ENCODE data around the gene KCNK4. TPM values are rescaled to one million over a fixed set of nuclear protein-coding genes. Genes with fewer than 3 reads are reported as not detected.
A peak's percentile ranks its signal among the peaks of the same experiment; 100 is the strongest.

The KCNK4 gene
- polyA plus RNA-seq, 1 donor (not counting 4 experiments of a cell fraction or from before 2014, with no cell fraction given) = not detected

GRCh38 chr11:64324692-64325469, 33.8 kb downstream of the KCNK4 start:
- dilution Hi-C loops (cut with MboI; ENCODE audit: extremely low pct_ligation_motif_present, low sequenced_read_pairs) = no loop called here
- Histone ChIP-seq H4K20me1 (ENCODE audit: control insufficient read depth, extremely low read depth, insufficient read depth, low read length) (no peaks in the 10 kb centered on the region), H3K9ac (ENCODE audit: control insufficient read depth, extremely low read depth, insufficient read depth, low read length) (peak overlapping the region; percentile 72), H3K79me2 (ENCODE audit: control insufficient read depth, insufficient read depth, low read length) (peaks cover 10% of the 10 kb centered on the region), H2AFZ (ENCODE audit: control insufficient read depth, low read length) (peak overlapping the region; percentile 30), H3K4me3 (ENCODE audit: control insufficient read depth in 2 of 3, extremely low read depth in 1 of 3, insufficient read depth in 2 of 3, low read depth in 1 of 3, low read length in 3 of 3) (peak overlapping the region in 1 of 3 experiments; percentile 11), H3K27ac (ENCODE audit: control insufficient read depth, insufficient read depth, low read length) (peak overlapping the region; percentile 95), H3K4me2 (ENCODE audit: control insufficient read depth, extremely low read depth, insufficient read depth, low read depth, low read length) (peak overlapping the region; percentile 69), H3K36me3 (ENCODE audit: control insufficient read depth in 2 of 2, extremely low read depth in 1 of 2, insufficient read depth in 2 of 2, low read length in 2 of 2) (peaks cover 16 to 21% of the 10 kb centered on the region in 2 experiments), H3K4me1 (ENCODE audit: control insufficient read depth, extremely low read depth, insufficient read depth, low read length) (peaks cover 52% of the 10 kb centered on the region), H3K9me1 (ENCODE audit: control insufficient read depth, extremely low read depth, insufficient read depth, low read length) (peaks cover 2% of the 10 kb centered on the region), H3K9me3 (ENCODE audit: control insufficient read depth, low read depth, low read length) (no peaks in the 10 kb centered on the region), H3K27me3 (ENCODE audit: control insufficient read depth, extremely low read depth, insufficient read depth, low read length) (no peaks in the 10 kb centered on the region)
- TF ChIP-seq CTCF (optimal IDR thresholded peaks at IDR 0.05 in 1 of 3, IDR thresholded peaks at IDR 0.05 in 1 of 3, conservative IDR thresholded peaks at IDR 0.05 in 1 of 3; ENCODE audit: extremely low read depth in 1 of 3, insufficient read depth in 2 of 3, low read length in 3 of 3) (no peak), EZH2 (IDR thresholded peaks at IDR 0.05; ENCODE audit: low read length) (no peak)
- DNase-seq (ENCODE audit: low read depth, low spot score) (peak; percentile 89), FAIRE-seq (peak; percentile 98)

- Histone ChIP-seq H3K4me2 (ENCODE audit: control insufficient read depth, extremely low read depth, insufficient read depth, low read depth, low read length) (no peak overlapping the region), H3K9me3 (ENCODE audit: control insufficient read depth, low read depth, low read length) (no peaks in the 10 kb centered on the region), H3K9ac (ENCODE audit: control insufficient read depth, extremely low read depth, insufficient read depth, low read length) (no peak overlapping the region), H3K27ac (ENCODE audit: control insufficient read depth, insufficient read depth, low read length) (no peak overlapping the region), H4K20me1 (ENCODE audit: control insufficient read depth, extremely low read depth, insufficient read depth, low read length) (no peaks in the 10 kb centered on the region), H3K79me2 (ENCODE audit: control insufficient read depth, insufficient read depth, low read length) (peaks cover 4% of the 10 kb centered on the region), H3K9me1 (ENCODE audit: control insufficient read depth, extremely low read depth, insufficient read depth, low read length) (no peaks in the 10 kb centered on the region), H2AFZ (ENCODE audit: control insufficient read depth, low read length) (no peak overlapping the region), H3K4me3 (ENCODE audit: control insufficient read depth in 2 of 3, extremely low read depth in 1 of 3, insufficient read depth in 2 of 3, low read depth in 1 of 3, low read length in 3 of 3) (no peak overlapping the region), H3K4me1 (ENCODE audit: control insufficient read depth, extremely low read depth, insufficient read depth, low read length) (peaks cover 40% of the 10 kb centered on the region), H3K27me3 (ENCODE audit: control insufficient read depth, extremely low read depth, insufficient read depth, low read length) (no peaks in the 10 kb centered on the region), H3K36me3 (ENCODE audit: control insufficient read depth in 2 of 2, extremely low read depth in 1 of 2, insufficient read depth in 2 of 2, low read length in 2 of 2) (peaks cover 1 to 10% of the 10 kb centered on the region in 2 experiments)
- dilution Hi-C loops (cut with MboI; ENCODE audit: extremely low pct_ligation_motif_present, low sequenced_read_pairs) = no loop called here
- FAIRE-seq (no peak), DNase-seq (ENCODE audit: low read depth, low spot score) (no peak)
- TF ChIP-seq CTCF (optimal IDR thresholded peaks at IDR 0.05 in 1 of 3, IDR thresholded peaks at IDR 0.05 in 1 of 3, conservative IDR thresholded peaks at IDR 0.05 in 1 of 3; ENCODE audit: extremely low read depth in 1 of 3, insufficient read depth in 2 of 3, low read length in 3 of 3) = no peak
- no peak for TF ChIP-seq EZH2 (IDR thresholded peaks at IDR 0.05; ENCODE audit: low read length)
Observed at GRCh38 chr11:64327375-64327774, 36.3 kb downstream of the KCNK4 start.
